ENCODE results near the gene LETM1. TPM values are rescaled to one million over a fixed set of nuclear protein-coding genes. Genes with fewer than 3 reads are reported as not detected.

LETM1 gene
- total and polyA plus RNA-seq, 2 of the 13 experiments (the other 11 are each of a cell fraction or from before 2014, with no cell fraction given): 9.7 to 41.6 TPM

DNA sequence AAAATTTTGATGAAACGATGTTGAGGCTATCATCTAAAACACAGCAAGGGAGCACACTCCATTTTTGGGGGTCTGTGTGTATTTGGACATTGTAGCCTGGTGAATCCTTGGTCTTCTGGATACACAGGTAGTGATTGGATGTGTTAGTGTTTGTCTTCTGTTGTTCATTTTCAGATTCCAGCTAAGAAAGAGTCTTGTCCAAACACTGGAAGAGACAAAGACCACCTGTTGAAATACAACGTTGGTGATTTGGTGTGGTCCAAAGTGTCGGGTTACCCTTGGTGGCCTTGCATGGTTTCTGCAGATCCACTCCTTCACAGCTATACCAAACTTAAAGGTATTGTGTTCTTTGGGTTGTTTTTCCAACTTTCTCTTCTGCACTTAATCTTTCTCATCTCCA lies 48.1 kb upstream of the LETM1 start (continued):
- TF ChIP-seq ZNF737 (CRISPR knock-in tag; IDR thresholded peaks at IDR 0.05; ENCODE audit: borderline replicate concordance) (no peak), ISL2 (CRISPR knock-in tag; IDR thresholded peaks at IDR 0.05) (0 out of 2 replicates have a peak, but pooled peaks have one; percentile 32), ARNT2 (CRISPR knock-in tag; IDR thresholded peaks at IDR 0.05; ENCODE audit: low read depth) (no peak), ZC3H13 (CRISPR knock-in tag; IDR thresholded peaks at IDR 0.05) (no peak), MTA1 (CRISPR knock-in tag; IDR thresholded peaks at IDR 0.05; ENCODE audit: borderline replicate concordance) (no peak)
- TF ChIP-seq, protein P1, sequence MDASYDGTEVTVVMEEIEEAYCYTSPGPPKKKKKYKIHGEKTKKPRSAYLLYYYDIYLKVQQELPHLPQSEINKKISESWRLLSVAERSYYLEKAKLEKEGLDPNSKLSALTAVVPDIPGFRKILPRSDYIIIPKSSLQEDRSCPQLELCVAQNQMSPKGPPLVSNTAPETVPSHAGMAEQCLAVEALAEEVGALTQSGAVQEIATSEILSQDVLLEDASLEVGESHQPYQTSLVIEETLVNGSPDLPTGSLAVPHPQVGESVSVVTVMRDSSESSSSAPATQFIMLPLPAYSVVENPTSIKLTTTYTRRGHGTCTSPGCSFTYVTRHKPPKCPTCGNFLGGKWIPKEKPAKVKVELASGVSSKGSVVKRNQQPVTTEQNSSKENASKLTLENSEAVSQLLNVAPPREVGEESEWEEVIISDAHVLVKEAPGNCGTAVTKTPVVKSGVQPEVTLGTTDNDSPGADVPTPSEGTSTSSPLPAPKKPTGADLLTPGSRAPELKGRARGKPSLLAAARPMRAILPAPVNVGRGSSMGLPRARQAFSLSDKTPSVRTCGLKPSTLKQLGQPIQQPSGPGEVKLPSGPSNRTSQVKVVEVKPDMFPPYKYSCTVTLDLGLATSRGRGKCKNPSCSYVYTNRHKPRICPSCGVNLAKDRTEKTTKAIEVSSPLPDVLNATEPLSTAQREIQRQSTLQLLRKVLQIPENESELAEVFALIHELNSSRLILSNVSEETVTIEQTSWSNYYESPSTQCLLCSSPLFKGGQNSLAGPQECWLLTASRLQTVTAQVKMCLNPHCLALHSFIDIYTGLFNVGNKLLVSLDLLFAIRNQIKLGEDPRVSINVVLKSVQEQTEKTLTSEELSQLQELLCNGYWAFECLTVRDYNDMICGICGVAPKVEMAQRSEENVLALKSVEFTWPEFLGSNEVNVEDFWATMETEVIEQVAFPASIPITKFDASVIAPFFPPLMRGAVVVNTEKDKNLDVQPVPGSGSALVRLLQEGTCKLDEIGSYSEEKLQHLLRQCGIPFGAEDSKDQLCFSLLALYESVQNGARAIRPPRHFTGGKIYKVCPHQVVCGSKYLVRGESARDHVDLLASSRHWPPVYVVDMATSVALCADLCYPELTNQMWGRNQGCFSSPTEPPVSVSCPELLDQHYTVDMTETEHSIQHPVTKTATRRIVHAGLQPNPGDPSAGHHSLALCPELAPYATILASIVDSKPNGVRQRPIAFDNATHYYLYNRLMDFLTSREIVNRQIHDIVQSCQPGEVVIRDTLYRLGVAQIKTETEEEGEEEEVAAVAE (CRISPR knock-in tag; IDR thresholded peaks at IDR 0.05; ENCODE audit: borderline replicate concordance): 0 out of 2 replicates have a peak, but pooled peaks have one; percentile 17
- TF ChIP-seq, protein P2, sequence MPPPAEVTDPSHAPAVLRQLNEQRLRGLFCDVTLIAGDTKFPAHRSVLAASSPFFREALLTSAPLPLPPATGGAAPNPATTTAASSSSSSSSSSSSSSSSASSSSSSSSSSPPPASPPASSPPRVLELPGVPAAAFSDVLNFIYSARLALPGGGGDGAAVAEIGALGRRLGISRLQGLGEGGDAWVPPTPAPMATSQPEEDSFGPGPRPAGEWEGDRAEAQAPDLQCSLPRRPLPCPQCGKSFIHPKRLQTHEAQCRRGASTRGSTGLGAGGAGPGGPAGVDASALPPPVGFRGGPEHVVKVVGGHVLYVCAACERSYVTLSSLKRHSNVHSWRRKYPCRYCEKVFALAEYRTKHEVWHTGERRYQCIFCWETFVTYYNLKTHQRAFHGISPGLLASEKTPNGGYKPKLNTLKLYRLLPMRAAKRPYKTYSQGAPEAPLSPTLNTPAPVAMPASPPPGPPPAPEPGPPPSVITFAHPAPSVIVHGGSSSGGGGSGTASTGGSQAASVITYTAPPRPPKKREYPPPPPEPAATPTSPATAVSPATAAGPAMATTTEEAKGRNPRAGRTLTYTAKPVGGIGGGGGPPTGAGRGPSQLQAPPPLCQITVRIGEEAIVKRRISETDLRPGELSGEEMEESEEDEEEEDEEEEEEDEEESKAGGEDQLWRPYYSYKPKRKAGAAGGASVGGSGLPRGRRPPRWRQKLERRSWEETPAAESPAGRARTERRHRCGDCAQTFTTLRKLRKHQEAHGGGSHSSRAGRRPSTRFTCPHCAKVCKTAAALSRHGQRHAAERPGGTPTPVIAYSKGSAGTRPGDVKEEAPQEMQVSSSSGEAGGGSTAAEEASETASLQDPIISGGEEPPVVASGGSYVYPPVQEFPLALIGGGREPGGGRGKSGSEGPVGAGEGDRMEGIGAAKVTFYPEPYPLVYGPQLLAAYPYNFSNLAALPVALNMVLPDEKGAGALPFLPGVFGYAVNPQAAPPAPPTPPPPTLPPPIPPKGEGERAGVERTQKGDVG (CRISPR knock-in tag; IDR thresholded peaks at IDR 0.05; ENCODE audit: borderline replicate concordance): no peak
- TF ChIP-seq, protein P3, sequence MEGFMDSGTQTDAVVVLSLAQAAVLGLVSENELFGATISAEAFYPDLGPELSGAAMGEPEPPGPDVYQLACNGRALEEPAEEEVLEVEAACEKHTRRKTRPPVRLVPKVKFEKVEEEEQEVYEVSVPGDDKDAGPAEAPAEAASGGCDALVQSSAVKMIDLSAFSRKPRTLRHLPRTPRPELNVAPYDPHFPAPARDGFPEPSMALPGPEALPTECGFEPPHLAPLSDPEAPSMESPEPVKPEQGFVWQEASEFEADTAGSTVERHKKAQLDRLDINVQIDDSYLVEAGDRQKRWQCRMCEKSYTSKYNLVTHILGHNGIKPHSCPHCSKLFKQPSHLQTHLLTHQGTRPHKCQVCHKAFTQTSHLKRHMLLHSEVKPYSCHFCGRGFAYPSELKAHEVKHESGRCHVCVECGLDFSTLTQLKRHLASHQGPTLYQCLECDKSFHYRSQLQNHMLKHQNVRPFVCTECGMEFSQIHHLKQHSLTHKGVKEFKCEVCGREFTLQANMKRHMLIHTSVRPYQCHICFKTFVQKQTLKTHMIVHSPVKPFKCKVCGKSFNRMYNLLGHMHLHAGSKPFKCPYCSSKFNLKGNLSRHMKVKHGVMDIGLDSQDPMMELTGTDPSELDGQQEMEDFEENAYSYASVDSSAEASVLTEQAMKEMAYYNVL (CRISPR knock-in tag; IDR thresholded peaks at IDR 0.05; ENCODE audit: borderline replicate concordance): peak; percentile 98
- TF ChIP-seq, protein P4, sequence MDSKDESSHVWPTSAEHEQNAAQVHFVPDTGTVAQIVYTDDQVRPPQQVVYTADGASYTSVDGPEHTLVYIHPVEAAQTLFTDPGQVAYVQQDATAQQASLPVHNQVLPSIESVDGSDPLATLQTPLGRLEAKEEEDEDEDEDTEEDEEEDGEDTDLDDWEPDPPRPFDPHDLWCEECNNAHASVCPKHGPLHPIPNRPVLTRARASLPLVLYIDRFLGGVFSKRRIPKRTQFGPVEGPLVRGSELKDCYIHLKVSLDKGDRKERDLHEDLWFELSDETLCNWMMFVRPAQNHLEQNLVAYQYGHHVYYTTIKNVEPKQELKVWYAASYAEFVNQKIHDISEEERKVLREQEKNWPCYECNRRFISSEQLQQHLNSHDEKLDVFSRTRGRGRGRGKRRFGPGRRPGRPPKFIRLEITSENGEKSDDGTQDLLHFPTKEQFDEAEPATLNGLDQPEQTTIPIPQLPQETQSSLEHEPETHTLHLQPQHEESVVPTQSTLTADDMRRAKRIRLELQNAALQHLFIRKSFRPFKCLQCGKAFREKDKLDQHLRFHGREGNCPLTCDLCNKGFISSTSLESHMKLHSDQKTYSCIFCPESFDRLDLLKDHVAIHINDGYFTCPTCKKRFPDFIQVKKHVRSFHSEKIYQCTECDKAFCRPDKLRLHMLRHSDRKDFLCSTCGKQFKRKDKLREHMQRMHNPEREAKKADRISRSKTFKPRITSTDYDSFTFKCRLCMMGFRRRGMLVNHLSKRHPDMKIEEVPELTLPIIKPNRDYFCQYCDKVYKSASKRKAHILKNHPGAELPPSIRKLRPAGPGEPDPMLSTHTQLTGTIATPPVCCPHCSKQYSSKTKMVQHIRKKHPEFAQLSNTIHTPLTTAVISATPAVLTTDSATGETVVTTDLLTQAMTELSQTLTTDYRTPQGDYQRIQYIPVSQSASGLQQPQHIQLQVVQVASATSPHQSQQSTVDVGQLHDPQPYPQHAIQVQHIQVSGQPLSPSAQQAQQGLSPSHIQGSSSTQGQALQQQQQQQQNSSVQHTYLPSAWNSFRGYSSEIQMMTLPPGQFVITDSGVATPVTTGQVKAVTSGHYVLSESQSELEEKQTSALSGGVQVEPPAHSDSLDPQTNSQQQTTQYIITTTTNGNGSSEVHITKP (CRISPR knock-in tag; IDR thresholded peaks at IDR 0.05; ENCODE audit: low read depth): 0 out of 2 replicates have a peak, but pooled peaks have one; percentile 66
- TF ChIP-seq, protein P5, sequence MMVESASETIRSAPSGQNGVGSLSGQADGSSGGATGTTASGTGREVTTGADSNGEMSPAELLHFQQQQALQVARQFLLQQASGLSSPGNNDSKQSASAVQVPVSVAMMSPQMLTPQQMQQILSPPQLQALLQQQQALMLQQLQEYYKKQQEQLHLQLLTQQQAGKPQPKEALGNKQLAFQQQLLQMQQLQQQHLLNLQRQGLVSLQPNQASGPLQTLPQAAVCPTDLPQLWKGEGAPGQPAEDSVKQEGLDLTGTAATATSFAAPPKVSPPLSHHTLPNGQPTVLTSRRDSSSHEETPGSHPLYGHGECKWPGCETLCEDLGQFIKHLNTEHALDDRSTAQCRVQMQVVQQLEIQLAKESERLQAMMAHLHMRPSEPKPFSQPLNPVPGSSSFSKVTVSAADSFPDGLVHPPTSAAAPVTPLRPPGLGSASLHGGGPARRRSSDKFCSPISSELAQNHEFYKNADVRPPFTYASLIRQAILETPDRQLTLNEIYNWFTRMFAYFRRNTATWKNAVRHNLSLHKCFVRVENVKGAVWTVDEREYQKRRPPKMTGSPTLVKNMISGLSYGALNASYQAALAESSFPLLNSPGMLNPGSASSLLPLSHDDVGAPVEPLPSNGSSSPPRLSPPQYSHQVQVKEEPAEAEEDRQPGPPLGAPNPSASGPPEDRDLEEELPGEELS (CRISPR knock-in tag; IDR thresholded peaks at IDR 0.05): peak; percentile 35; the same call in 1 of the 2 replicates
